Islet precursor cell (in vitro differentiated cells): ENCODE results near the gene EFNA3.
A peak's percentile ranks its signal among the peaks of the same experiment; 100 is the strongest.

ENCODE experiments used
- DNase-seq: peaks from one replicate; pipeline ENCODE4 v3.0.0-alpha.2; 2018

The EFNA3 gene

GRCh38 chr1:155070158-155070621 lies 8.4 kb upstream of the EFNA3 start:
- DNase-seq = no peak

GRCh38 chr1:155070721-155071569 lies 7.7 kb upstream of the EFNA3 start:
- DNase-seq = peak; percentile 94

- DNase-seq = no peak
These were observed 6.9 kb upstream of the EFNA3 start for GRCh38 chr1:155071701-155072100.

DNA sequence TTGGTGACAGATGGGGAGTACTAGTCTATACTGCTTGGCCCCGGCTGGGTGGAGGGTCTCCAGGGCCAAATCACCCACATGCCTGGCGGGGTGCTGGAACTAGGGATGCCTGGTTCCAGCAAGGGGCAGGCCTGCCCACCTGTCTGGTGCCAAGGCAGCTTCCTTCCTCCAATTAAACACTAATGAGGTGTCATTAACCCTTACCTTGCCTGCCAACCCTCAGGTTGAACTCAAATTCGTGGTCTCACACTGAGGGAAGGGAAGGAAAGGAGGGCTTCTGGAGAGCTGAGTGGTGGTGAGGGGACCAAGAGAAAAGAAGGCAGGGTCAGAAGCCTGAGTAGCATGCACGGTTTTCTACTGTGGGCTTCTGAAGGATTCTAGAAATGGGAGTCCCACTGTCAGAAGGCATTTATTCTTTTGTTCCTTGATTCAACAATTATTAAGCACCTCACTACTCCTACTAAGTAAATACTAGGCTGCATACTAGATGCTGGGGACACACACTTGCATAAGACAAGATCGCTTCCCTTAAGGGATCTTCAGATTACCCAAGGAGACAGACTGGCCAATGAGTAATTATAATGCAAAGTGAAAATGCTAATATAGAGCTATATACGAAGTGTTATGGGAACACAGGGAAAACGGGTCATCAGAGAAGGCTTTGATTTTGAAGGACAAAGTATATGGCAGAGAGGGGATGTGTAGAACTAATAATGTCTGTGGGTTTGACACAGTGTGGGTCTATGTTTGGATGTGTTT lies 5.9 kb upstream of the EFNA3 start:
- no peak for DNase-seq

GRCh38 chr1:155073377-155074242 lies 5.0 kb upstream of the EFNA3 start:
- no peak for DNase-seq

DNA sequence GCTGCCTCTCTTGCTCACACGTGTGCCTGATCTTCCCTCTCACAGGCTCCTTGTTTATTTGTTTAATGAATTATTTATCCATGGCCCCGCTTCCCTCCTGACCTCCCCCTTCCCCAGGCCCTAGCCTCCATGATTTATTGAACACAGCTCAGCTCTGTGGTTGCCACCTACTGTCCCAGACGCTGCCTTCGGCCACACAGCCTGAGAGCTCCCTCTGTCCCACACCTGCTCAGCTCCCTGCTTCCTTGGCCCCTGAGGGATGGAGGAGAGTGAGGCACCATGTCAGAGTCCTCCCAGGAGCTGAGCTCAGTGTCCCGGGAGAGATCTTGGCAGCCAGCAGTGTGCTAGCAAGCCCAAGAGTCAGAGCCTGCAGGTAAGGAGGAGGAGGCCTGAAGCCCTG lies 3.1 kb upstream of the EFNA3 start:
- no peak for DNase-seq

DNA sequence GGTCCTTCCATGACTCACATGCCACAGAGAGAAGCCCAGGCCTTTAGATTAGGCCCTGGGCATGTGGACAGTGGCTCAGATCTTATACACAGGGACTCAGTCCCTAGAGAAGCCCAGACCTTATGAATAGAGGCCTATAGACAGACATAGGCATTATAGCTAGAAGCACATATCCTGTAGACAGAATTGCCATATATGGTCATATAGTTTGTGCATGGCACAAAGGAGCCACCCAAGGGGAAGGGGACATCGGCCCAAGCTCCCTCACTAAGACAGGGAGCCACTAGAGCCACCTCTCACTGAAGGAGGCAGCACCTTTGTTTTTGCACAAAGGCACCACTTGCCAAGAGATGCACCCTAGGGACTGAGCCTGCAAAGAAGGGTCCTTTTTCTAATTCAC lies 2.3 kb upstream of the EFNA3 start:
- DNase-seq = no peak

- peak; percentile 83 for DNase-seq
These were observed 1.3 kb upstream of the EFNA3 start for GRCh38 chr1:155077346-155077745.

GRCh38 chr1:155077758-155078445 lies 735 bp upstream of the EFNA3 start:
- no peak for DNase-seq

- no peak for DNase-seq
These were observed 511 bp downstream of the EFNA3 start for GRCh38 chr1:155079210-155079486.

DNA sequence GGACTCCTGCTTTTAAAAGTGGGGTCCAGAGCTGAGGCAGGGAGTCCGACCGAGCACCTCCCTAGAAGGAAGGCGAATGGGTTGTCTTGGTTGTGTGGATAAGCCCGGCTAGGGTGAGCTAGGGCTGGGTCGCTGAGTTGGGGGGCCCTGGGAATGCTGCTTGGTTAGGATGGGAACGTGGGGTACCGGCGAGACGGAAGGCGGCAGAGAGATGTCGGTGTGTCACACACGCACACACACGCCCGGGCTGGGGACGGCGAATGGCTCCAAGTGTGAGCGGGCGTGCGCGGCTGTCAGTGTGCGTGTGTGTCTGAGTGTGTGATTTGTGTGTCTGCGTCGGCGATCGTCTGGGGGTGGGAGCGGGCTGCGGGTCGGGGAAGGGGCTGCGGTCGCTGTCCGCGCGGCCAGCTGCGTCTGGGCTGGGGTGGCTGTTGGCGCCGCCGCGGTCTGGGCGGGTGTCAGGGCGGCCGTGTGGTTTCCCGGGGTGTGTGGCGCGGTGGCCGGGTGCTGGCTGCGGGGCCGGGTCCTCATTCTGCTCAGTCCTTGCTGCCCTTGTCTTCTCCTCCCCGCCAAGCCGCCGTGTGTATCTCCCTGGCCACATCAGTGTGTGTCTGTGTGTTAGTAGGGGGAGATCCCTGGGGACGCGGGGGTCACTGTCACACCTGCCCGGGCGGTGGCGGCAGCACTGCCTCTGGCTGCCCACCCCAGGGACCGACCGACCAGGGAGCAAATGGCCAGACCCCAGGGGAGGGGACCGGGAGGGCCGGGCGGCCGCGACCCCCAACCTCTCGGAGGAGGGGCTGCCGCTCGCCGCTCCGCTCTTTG lies 1.1 kb downstream of the EFNA3 start:
- DNase-seq = peak; percentile 67

DNA sequence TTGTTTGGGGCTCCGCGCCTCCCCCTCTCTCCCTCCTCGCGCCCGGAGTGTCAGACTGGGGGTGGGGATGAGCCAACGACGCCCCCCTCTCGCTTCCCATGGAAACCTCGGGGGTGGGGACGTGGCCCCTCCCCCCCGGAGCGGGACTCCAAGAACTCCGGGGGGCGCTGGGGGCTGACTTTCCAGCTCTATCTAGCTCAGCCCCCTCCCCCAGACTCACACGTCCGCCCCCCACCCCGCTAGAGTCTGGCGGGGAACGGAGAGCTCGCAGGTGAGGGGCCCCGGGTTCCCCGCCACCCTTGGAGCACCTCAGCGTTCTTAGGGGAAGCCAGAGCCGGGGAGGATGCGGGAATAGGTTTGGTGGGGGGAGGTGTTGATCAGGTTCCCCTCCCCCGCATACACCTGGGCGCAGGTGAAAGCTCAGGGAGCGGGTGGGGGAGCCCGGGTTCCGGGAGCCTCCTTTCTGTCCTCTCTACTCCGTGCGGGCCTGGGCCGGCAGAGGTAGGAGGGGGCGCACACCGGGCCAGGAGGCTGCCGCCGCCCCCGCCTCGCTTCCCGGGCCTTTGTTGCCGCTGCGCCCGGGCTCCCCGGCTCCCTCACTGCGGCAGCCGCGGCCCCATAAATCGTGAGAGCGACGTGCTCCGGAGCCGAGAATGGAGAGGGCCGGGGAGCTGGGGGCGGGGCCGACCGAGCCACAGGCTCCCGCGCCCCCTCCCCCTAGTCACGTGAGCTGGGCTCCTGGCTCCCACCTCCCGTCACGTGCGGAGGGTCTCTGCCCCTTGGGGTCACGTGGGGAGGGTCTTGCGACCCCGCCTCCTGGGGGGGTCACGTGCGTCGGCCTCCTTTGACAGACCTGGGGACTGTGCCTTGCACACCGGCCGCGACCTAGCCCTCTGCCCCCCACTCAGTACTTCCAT lies 1.9 kb downstream of the EFNA3 start:
- DNase-seq = peak; percentile 75

DNA sequence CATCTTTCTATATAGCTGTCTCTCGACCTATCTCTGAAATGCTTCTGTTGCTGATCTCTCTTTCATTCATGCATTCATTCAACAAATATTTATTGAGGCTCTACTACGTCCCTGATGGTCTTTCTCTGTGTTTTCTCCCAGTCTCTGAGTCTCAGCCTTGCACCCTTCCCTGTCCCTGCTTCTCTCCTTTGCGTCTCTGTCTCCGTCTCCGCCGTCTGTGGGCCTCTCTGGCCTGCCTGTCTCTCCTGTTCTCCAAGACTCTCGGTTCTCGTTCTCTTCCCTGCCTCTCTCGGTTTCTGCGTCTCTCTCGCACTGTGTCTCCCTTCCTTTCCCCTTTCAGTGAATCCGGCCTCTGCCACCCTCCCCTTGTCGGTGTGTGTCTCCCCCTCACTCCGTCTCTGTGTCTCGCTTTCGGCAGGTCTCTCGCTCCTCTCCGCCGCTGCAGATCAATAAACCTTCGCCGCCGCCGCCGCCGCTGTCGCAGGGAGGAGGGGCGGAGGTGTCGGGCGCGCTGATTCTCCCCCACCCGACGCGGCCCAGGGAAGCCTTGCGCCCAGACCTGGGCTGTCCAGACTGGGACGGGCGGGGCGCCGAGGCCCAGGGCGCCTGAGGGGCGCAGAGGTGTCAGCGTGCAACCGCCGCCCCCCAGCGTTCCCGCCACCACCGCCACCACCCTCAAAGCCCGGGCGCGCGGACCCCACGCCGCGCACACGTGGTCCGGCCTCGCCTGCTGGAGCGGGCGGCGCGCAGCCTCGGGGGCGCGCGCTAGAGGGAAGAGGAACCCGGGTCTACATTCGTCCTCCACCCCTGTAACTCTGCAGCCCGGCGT lies 3.0 kb downstream of the EFNA3 start:
- peak; percentile 67 for DNase-seq

- DNase-seq = peak; percentile 63
These were observed 3.8 kb downstream of the EFNA3 start for GRCh38 chr1:155082301-155083051.

- DNase-seq = peak; percentile 52
These were observed 4.5 kb downstream of the EFNA3 start for GRCh38 chr1:155083052-155083541.

DNA sequence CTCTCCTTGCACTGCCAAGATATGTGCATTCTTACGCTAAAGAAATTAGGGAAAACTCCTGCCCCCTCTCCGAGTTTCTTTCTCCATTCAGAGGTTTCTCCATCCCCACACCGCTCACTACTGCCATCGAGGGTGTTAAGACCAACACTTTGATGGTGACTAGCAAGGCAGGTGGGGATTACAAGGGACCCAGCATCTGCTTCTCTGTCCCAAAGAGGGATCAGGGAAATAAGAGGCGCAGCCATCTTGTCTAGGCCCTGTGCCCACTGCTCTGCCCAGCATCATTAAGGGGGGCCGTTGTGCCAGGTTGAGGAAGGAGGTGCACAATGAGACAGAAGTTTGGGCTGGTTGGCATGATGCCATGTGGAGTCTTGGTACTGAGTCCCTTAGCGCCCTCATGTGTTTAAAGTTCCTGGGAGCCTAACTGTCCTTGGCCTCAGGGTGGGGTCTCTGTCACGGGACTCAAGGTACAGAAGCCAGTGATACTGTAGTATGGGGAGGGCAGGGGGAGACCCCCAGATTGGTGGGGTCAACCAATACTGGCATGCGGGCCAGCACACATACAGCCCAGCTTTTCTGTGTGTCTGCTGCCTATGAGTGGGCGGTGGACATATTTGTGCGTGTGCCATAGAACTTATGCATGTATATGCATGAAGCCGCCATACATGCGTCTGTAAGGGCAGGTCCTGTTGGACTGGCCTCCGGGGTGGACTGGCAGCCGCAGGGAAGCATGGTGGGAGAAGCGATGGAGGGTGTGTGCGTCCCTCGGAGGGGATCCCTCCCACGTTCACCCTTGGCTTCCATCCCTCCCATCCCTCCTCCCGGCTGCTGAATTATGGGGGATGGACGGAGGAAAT lies 5.5 kb downstream of the EFNA3 start:
- DNase-seq = no peak

- DNase-seq = peak; percentile 98
These were observed 6.3 kb downstream of the EFNA3 start for GRCh38 chr1:155084722-155085503.
